ENCODE data around the gene ABI1. TPM values are rescaled to one million over a fixed set of nuclear protein-coding genes. Genes with fewer than 3 reads are reported as not detected.

The ABI1 gene
- total and polyA plus RNA-seq, 2 of the 4 experiments (the other 2 are of a cell fraction) = 49.6 to 71.3 TPM

- ATAC-seq (ENCODE audit: low read depth) = peak; percentile 9
- TF ChIP-seq BHLHE40 (IDR thresholded peaks at IDR 0.05; ENCODE audit: low read depth, low read length) (0 out of 2 replicates have a peak, but pooled peaks have one; percentile 28), RAD21 (IDR thresholded peaks at IDR 0.05; ENCODE audit: low read length) (no peak)
- peak overlapping the region; percentile 15; the same call in 1 of the 2 replicates for H3K27ac ChIP-seq (ENCODE audit: insufficient read depth, low read length)
- H3K9me3 ChIP-seq (ENCODE audit: control insufficient read depth, insufficient read depth, low read length) = no peaks in the 10 kb centered on the region
- peak overlapping the region; percentile 67 for H3K4me3 ChIP-seq (ENCODE audit: insufficient read depth, low read depth, low read length)
- H3K4me1 ChIP-seq (ENCODE audit: control insufficient read depth, insufficient read depth, low read length) = 0 out of 2 replicates have a peak, but pooled peaks cover 3% of the 10 kb centered on the region
- ChIA-PET CTCF (interaction anchor here (0.7 kb wide), 1 partner anchor 29 kb away, joined by 7 read pairs; no protein-coding TSS in a partner anchor), POLR2A (ENCODE audit: unreplicated experiment) (no interaction called here)
- no peaks in the 10 kb centered on the region for H3K36me3 ChIP-seq (ENCODE audit: control insufficient read depth, insufficient read depth, low read length)
- H2BK20ac ChIP-seq (ENCODE audit: low read depth, low read length) = no peak overlapping the region
- DNase-seq = no peak
- no peaks in the 10 kb centered on the region for H3K27me3 ChIP-seq (ENCODE audit: control insufficient read depth, insufficient read depth, low read length)
- no peak overlapping the region for H2AK5ac ChIP-seq (ENCODE audit: low read depth, low read length)
- no peak overlapping the region for H4K91ac ChIP-seq (ENCODE audit: insufficient read depth, low read depth, low read length)
- H2BK15ac ChIP-seq (ENCODE audit: low read depth, low read length) = no peak overlapping the region
- dilution Hi-C loops (cut with HindIII; ENCODE audit: low sequenced_read_pairs, unreplicated experiment) = no loop called here
- intact Hi-C loops (cut with micrococcal nuclease) = no loop called here
- H3K9ac ChIP-seq (ENCODE audit: low read depth, low read length) = peak overlapping the region; percentile 88
- peak overlapping the region; percentile 26 to 67; a peak in 2 of 4 replicates for H4K8ac ChIP-seq (ENCODE audit: low read depth in 2 of 2, low read length in 2 of 2)
- peak overlapping the region; percentile 67; the same call in 1 of the 2 replicates for H3K23ac ChIP-seq (ENCODE audit: low read depth, low read length)
- no peak overlapping the region for H3K18ac ChIP-seq (ENCODE audit: low read depth, low read length)
- H4K20me1 ChIP-seq (ENCODE audit: insufficient read depth, low read length) = no peaks in the 10 kb centered on the region
- in situ Hi-C loops (cut with MboI; ENCODE audit: low sequenced_read_pairs) = no loop called here
- H3K56ac ChIP-seq (ENCODE audit: extremely low read depth, insufficient read depth, low read length) = peak overlapping the region; percentile 47
- H2AFZ ChIP-seq (replicated peaks; ENCODE audit: low read length, poor library complexity) = peak overlapping the region; percentile 98
- no peak overlapping the region for H2BK5ac ChIP-seq (ENCODE audit: low read depth, low read length, poor library complexity, severe bottlenecking)
- peak overlapping the region; percentile 94 for H2AK9ac ChIP-seq (replicated peaks; ENCODE audit: low read depth, low read length, poor library complexity)
- BruUV-seq (replicated peaks) = no TSS peak
- no peak overlapping the region for H2BK120ac ChIP-seq (ENCODE audit: low read depth, low read length)
- H3K79me1 ChIP-seq (ENCODE audit: low read depth in 1 of 2, low read length in 2 of 2) = peaks cover 14 to 29% of the 10 kb centered on the region in 2 experiments
- peak overlapping the region; percentile 27 for H3K14ac ChIP-seq (replicated peaks; ENCODE audit: low read depth, low read length)
- WGBS, 2 experiments (ENCODE audit: extremely low coverage in 2 of 2, insufficient read length in 1 of 2) = 2% methylated on average over 21 of the region's 42 CpGs; no CpG with 5 or more reads in 1 of the 2 experiments
- peak overlapping the region; percentile 41; the same call in 1 of the 2 replicates for H3K4ac ChIP-seq (ENCODE audit: low read depth, low read length)
- H3K4me2 ChIP-seq (ENCODE audit: low read depth, low read length) = peak overlapping the region; percentile 100
- peaks cover 3% of the 10 kb centered on the region; the same call in 1 of the 2 replicates for H3K9me1 ChIP-seq (ENCODE audit: insufficient read depth, low read length)
- H4K5ac ChIP-seq (ENCODE audit: low read depth, low read length) = no peak overlapping the region
These were observed 162.7 kb downstream of the ABI1 start for GRCh38 chr10:26697922-26698608.
